DND-41 (cell line): ENCODE results near the gene NFIA.

Source experiments
- ATAC-seq: fragments of 200-7000 bp; cut with Tn5 transposase; 3 replicates; pipeline ENCODE4 v1.9.1; 2021; ENCODE audit warnings: low read depth; ENCODE audit not compliant: insufficient read depth
- DNase-seq: peaks from one replicate; pipeline ENCODE4 v3.0.0-alpha.2; 2020
- H2AFZ ChIP-seq: 2 replicates; pipeline ENCODE4 v1.6.0; 2012; ENCODE audit warnings: low read depth, low read length
- H3K27ac ChIP-seq: 2 replicates; pipeline ENCODE4 v1.5.1; 2012; ENCODE audit warnings: low read length, inconsistent platforms
- H3K27me3 ChIP-seq: fragments of 200-600 bp; sonication (generic); 2 replicates; pipeline ENCODE4 v1.6.0; 2012; ENCODE audit warnings: low read length, mild to moderate bottlenecking, inconsistent platforms; ENCODE audit not compliant: insufficient read depth, poor library complexity
- H3K36me3 ChIP-seq: 2 replicates; pipeline ENCODE4 v1.5.1; 2012; ENCODE audit warnings: low read length, inconsistent platforms; ENCODE audit not compliant: insufficient read depth
- H3K4me1 ChIP-seq: 2 replicates; pipeline ENCODE4 v1.5.1; 2012; ENCODE audit warnings: mild to moderate bottlenecking, low read length; ENCODE audit not compliant: insufficient read depth
- H3K4me2 ChIP-seq: 2 replicates; pipeline ENCODE4 v1.6.0; 2012; ENCODE audit warnings: mild to moderate bottlenecking, moderate library complexity, low read length, inconsistent platforms; ENCODE audit not compliant: insufficient read depth
- H3K4me3 ChIP-seq, 2 experiments: fragments of 200-600 bp in 1 of 2; shearing (Covaris generic) in 1 of 2; 2 replicates each; pipeline ENCODE4 v1.5.1; 2012 to 2016; ENCODE audit warnings: inconsistent platforms in 2 of 2, low read length in 2 of 2, mild to moderate bottlenecking in 2 of 2, low read depth in 1 of 2, moderate library complexity in 1 of 2
- H3K79me2 ChIP-seq: 2 replicates; pipeline ENCODE4 v1.6.0; 2012; ENCODE audit warnings: low read length, inconsistent platforms; ENCODE audit not compliant: insufficient read depth
- H3K9ac ChIP-seq: 2 replicates; pipeline ENCODE4 v1.6.0; 2012; ENCODE audit warnings: low read depth, mild to moderate bottlenecking, inconsistent platforms, low read length, moderate library complexity
- H3K9me3 ChIP-seq: 2 replicates; pipeline ENCODE4 v1.5.1; 2012; ENCODE audit warnings: low read length, moderate library complexity, mild to moderate bottlenecking, inconsistent platforms; ENCODE audit not compliant: insufficient read depth, severe bottlenecking
- H4K20me1 ChIP-seq: 2 replicates; pipeline ENCODE4 v1.6.0; 2012; ENCODE audit warnings: low read length; ENCODE audit not compliant: insufficient read depth
- CTCF ChIP-seq: IDR thresholded peaks from 2 replicates; pipeline ENCODE4 v1.5.1; 2012; ENCODE audit warnings: borderline replicate concordance, low read length, moderate library complexity, mild to moderate bottlenecking; ENCODE audit not compliant: poor library complexity, severe bottlenecking; ENCODE audit errors: extremely low read depth
- EZH2 ChIP-seq: IDR thresholded peaks from 3 replicates; pipeline ENCODE4 v1.6.1; 2012; ENCODE audit warnings: borderline replicate concordance, low read depth, mild to moderate bottlenecking, moderate library complexity, low read length, inconsistent platforms; ENCODE audit not compliant: severe bottlenecking

NFIA gene

GRCh38 chr1:61170328-61171238 is 88.2 kb downstream of the NFIA start:
- TF ChIP-seq EZH2: no peak
- TF ChIP-seq CTCF: no peak
- no peak overlapping the region for H2AFZ ChIP-seq
- DNase-seq: no peak
- H3K79me2 ChIP-seq: no peaks in the 10 kb centered on the region
- H3K9ac ChIP-seq: no peak overlapping the region
- H3K4me1 ChIP-seq: no peaks in the 10 kb centered on the region
- no peaks in the 10 kb centered on the region for H3K36me3 ChIP-seq
- H3K9me3 ChIP-seq: no peaks in the 10 kb centered on the region
- no peak for ATAC-seq
- no peak overlapping the region for H3K27ac ChIP-seq
- H3K4me3 ChIP-seq: no peak overlapping the region
- H4K20me1 ChIP-seq: no peaks in the 10 kb centered on the region
- no peak overlapping the region for H3K4me2 ChIP-seq
- H3K27me3 ChIP-seq: no peaks in the 10 kb centered on the region

GRCh38 chr1:61171346-61171745 is 89.0 kb downstream of the NFIA start:
- H3K4me2 ChIP-seq: no peak overlapping the region
- no peaks in the 10 kb centered on the region for H3K36me3 ChIP-seq
- H2AFZ ChIP-seq: no peak overlapping the region
- DNase-seq (no peak), ATAC-seq (no peak)
- H3K9ac ChIP-seq: no peak overlapping the region
- H3K4me1 ChIP-seq: no peaks in the 10 kb centered on the region
- no peak for TF ChIP-seq EZH2
- no peak for TF ChIP-seq CTCF
- H3K79me2 ChIP-seq: no peaks in the 10 kb centered on the region
- H4K20me1 ChIP-seq: no peaks in the 10 kb centered on the region
- H3K4me3 ChIP-seq: no peak overlapping the region
- H3K27ac ChIP-seq: no peak overlapping the region
- no peaks in the 10 kb centered on the region for H3K9me3 ChIP-seq
- no peaks in the 10 kb centered on the region for H3K27me3 ChIP-seq

GRCh38 chr1:61171974-61172373 is 89.6 kb downstream of the NFIA start:
- TF ChIP-seq EZH2 (no peak), CTCF (no peak)
- H3K9me3 ChIP-seq: no peaks in the 10 kb centered on the region
- no peak overlapping the region for H3K4me3 ChIP-seq
- ATAC-seq (no peak), DNase-seq (no peak)
- H3K4me1 ChIP-seq: no peaks in the 10 kb centered on the region
- no peak overlapping the region for H2AFZ ChIP-seq
- no peak overlapping the region for H3K9ac ChIP-seq
- H3K79me2 ChIP-seq: no peaks in the 10 kb centered on the region
- no peaks in the 10 kb centered on the region for H3K27me3 ChIP-seq
- H3K27ac ChIP-seq: no peak overlapping the region
- H3K4me2 ChIP-seq: no peak overlapping the region
- no peaks in the 10 kb centered on the region for H3K36me3 ChIP-seq
- no peaks in the 10 kb centered on the region for H4K20me1 ChIP-seq
